ENCODE results near the gene POLR2E.

Gene POLR2E

GRCh38 chr19:1076046-1076386 is 19.2 kb downstream of the POLR2E start:
- DNase-seq, result no peak

GRCh38 chr19:1074544-1075283 is 20.5 kb downstream of the POLR2E start:
- peak; percentile 52 to 85 for DNase-seq

GRCh38 chr19:1073956-1074517 is 21.1 kb downstream of the POLR2E start:
- DNase-seq, result no peak

GRCh38 chr19:1073063-1073955 is 21.9 kb downstream of the POLR2E start:
- no peak for DNase-seq

GRCh38 chr19:1072371-1073015 is 22.7 kb downstream of the POLR2E start:
- DNase-seq, result no peak

GRCh38 chr19:1070931-1071791 is 24.0 kb downstream of the POLR2E start:
- no peak for DNase-seq

GRCh38 chr19:1070576-1070930 is 24.6 kb downstream of the POLR2E start:
- DNase-seq, result no peak

GRCh38 chr19:1069009-1069779 is 26.0 kb downstream of the POLR2E start:
- no peak for DNase-seq

GRCh38 chr19:1068009-1069001 is 26.9 kb downstream of the POLR2E start:
- no peak for DNase-seq

GRCh38 chr19:1067341-1067957 is 27.7 kb downstream of the POLR2E start:
- no peak for DNase-seq

GRCh38 chr19:1066748-1067340 is 28.3 kb downstream of the POLR2E start, which contains the start of gene ARHGAP45:
Gene ARHGAP45, plus strand, starts transcription at chr19:1067167. Its CDS starts 239 bp downstream, at chr19:1067406.
- DNase-seq, result no peak

GRCh38 chr19:1066251-1066747 is 28.9 kb downstream of the POLR2E start:
- peak in 1 of 2 experiments; percentile 57 for DNase-seq

GRCh38 chr19:1065606-1066109 is 29.5 kb downstream of the POLR2E start:
- DNase-seq, result peak; percentile 33 to 67

- peak; percentile 43 to 58 for DNase-seq
Measured at GRCh38 chr19:1064661-1065605, 30.2 kb downstream of the POLR2E start.

- no peak for DNase-seq
Measured at GRCh38 chr19:1063909-1064660, 31.1 kb downstream of the POLR2E start.

- no peak for DNase-seq
Measured at GRCh38 chr19:1063030-1063908, 31.9 kb downstream of the POLR2E start.
